ENCODE data around the gene DENND6B.
A peak's percentile ranks its signal among the peaks of the same experiment; 100 is the strongest.

DNA sequence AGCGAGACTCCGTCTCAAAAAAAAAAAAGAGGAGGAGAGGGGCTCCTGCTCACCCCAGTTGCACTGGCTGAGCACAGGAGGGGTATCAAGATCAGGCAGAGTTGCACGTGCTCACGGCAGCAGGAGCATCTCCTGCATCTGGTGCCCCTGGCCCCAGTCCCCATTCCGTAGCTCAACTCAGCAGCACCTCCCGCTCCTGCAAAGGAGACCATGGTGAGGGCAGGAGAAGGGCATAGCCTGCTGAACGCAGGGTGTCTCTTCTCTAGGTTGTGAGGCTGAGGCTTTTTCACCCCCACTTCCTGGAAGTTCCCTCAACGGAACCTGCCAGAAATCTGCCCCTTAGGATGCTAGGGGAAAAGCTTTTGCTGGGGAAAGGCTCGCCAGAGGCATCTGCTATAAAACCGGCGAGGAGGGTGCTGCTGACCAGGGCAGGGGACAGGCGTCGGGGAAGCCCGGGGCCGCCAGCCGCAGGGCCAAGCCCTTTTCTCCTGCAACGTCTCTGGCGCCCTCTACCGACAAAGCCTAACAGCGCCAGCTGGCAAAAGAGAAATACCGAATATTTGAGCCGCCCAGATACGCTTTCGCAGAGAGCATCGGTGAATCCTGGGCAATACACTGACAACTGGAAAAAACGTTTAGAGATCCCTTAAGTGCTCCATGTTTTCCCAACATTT, 15.3 kb upstream of the DENND6B start:
- TF ChIP-seq, protein P1, sequence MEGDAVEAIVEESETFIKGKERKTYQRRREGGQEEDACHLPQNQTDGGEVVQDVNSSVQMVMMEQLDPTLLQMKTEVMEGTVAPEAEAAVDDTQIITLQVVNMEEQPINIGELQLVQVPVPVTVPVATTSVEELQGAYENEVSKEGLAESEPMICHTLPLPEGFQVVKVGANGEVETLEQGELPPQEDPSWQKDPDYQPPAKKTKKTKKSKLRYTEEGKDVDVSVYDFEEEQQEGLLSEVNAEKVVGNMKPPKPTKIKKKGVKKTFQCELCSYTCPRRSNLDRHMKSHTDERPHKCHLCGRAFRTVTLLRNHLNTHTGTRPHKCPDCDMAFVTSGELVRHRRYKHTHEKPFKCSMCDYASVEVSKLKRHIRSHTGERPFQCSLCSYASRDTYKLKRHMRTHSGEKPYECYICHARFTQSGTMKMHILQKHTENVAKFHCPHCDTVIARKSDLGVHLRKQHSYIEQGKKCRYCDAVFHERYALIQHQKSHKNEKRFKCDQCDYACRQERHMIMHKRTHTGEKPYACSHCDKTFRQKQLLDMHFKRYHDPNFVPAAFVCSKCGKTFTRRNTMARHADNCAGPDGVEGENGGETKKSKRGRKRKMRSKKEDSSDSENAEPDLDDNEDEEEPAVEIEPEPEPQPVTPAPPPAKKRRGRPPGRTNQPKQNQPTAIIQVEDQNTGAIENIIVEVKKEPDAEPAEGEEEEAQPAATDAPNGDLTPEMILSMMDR (IDR thresholded peaks at IDR 0.05; ENCODE audit: low read depth, low read length), result peak; percentile 75
- no peak for TF ChIP-seq EZH2phosphoT487 (IDR thresholded peaks at IDR 0.05; ENCODE audit: low read depth)
